HG03039 (cell line): Measurements from ENCODE around the gene CFAP61.
A peak's percentile ranks its signal among the peaks of the same experiment; 100 is the strongest.

ENCODE experiments used
- ATAC-seq: cut with Tn5 transposase; IDR thresholded peaks from one replicate; pipeline ENCODE4 v1.9.1; 2021; ENCODE audit warnings: mild to moderate bottlenecking, moderate library complexity; ENCODE audit not compliant: unreplicated experiment

Gene CFAP61

DNA sequence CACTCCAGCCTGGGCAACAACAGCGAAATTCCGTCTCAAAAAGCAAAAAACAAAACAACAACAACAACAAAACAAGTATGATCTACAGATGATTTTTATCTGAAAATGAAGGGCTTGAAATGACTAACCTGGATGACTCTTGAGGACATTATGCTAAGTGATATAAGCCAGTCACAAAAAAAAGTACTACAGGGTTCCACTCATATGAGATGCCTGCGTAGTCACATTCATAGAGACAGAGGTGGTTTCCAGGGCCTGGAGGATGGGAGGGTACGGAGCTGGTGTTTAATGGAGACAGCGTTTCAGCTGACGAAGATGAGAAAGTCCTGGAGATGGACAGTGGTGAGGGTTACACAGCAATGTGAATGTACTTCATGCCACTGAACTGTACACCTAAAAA lies 307.3 kb downstream of the CFAP61 start:
- no peak for ATAC-seq

DNA sequence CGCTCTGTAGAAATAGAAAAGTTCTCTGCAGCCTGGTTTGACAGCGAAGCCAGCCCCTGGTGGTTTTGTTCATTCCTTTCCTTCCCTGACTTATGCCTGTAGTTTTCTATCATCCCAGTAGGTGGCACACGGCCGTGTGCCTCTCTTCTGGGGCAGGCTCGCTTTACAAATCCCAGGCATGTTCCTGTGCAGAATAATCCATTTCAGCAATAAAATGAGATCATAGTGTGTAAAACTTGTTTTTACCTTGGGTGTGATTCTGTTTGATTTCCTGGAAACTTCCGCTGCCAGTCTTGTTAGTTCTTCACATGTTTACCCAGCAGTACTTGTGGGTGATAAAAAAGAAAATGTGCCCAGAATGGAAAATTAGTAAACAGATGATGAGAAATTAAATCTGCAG lies 308.1 kb downstream of the CFAP61 start:
- peak; percentile 58 for ATAC-seq

DNA sequence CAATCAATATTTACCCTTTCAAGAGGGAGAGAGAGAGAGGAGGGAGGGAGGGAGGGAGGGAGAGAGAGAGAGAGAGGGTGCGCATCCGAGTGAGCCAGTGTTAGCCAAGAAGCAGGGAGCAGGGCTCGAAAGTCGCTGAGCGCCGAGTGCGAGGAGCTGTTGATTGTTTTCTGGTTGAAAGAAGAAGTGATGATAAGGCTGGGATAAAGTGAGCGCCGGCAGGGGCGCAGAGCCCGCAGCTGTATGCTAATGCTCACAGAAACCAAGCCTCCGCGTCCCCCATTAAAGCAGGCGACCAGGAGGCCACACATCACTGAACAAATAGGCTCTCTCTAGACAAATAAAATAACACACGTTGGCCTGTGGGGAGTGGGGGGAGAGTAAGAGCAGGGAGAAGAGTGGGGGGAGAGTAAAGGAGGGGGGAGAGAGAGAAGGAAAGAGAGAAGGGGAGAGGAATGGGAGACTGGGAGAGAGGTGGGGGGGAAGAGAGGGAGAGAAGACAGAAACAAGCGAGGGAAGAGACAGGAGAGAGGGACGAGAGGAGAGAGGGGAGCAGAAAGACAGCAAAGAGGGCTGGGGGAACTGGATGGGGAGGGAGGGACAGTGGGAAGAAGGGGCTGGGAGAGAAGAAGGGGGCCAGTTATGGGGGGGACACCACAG lies 310.6 kb downstream of the CFAP61 start:
- no peak for ATAC-seq

DNA sequence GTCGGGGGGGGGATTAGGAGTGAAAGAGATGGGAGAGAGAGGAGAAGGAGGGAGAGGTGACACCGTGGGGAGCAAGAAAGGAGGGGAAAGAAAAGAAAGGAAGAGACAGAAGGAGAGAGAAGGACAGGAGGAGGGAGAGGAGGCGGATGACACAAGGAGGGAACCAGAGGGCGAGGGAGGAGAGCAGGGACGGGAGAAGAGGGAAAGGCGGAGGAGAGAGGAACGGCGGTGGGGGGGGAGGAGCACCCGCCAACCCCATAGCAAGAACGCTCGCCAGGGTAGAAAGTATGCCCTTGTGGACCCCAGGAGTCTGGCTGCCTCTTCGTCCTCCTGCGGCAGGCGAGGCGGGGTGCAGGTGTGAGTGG lies 311.1 kb downstream of the CFAP61 start:
- ATAC-seq: no peak

DNA sequence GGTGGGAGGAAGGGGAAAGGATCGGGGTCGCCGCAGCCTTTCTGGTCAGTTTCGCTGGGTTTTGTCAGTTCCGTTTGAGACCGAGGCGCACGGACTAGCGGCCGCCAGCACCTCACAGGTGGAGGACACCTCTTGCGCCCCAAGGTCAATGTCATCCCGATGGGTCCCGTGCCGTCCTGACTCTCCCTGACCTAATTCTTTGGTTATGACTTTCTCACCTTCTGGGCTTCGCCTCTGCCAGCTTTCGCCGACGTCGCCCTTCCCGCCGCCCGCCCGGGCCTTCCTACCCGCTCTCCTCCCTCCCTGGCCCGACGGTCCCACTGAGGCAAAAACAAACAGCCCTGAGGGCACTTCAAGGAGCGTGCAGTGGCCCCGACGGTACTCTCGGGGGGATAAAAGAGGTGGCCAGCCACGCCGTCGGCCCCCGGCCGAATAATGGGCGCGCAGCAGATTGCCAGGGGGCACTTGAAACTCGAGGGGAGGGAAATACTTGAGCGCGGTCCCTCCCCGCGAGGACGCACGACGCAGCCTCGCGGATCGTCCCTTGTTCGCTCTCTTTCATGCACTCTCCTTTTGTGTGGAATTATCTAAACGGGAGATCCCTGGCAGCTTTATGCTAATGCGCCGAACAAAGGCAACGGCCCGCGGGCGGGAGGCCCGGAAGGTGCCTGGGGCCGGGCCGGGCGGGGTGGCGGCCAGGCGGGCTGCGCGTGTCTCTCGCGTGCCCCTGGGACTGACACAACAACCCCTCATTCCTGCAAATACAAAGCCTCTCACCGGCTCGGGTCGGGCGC lies 311.7 kb downstream of the CFAP61 start:
- ATAC-seq: no peak

DNA sequence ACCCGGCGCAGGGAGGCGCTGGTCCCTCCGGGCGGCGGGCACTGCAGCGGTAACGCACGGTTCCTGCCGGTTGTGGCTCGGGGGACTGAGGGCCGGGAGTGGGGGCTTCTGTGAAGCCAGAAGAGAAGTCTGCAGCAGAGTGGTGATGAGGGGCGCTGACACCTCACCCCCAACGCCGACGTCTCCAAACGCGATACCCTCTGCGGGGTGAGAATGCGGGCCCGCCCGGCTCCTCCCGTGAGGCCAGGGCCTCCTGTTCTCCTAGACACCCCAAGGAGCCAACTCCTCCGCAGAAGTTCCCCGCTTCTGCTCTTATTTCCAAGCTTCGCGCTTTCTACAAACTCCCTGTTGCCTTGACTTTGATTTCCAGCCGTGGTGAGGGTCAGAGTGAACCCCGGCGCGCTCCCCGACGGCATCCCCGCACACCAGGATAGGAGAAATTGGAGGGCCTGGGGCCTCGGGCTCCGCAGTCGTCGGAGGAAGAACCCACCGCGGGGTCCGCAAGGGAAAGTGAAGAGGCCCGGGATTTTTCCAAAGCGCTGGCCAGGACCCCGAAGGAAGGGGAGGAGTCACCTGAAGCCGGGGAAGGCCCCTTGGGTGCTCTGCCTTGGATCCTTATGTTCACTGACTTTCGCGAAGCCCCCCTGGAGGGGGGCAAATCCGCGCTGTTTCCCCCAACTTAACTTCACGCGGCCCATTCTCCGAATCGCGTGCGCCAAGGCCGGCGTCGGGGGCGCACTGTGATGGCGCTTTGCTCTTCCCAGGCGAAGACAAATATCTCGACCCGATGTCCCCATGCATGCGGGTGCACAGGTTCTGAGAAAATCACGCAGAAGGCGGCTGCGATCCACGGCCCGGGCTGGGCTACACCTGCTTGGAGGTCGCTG lies 312.5 kb downstream of the CFAP61 start:
- no peak for ATAC-seq

DNA sequence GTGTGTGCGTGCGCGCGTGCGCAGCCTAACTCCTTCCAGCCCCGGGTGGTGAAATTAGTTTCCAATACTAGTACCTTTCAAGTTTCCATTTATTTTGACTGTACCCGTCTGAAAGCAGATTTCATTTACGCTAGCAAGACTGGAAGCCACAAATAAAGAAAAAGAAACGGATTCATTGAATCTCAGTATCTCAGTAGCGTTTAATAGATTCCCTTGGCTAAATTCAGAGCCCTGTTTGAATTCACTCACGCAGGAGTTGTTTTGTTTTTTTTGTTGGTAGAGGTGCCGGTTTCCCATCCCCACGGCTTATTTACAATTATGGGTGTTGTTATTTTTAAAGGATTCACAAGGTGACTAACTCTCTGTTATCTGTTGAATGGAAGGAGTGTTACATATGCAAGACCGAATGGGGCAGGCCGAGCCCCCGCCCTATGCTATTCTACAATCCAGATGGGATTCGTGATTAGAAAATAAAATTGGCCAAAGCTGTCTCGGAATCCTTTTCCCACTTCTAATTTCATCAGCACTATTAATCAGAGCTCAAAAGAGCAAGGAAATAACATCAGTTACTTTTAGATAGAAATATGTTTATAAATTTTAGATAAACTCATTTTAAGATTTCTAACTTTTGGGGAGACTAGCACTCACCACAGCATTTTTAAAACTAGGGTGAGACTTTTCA lies 313.3 kb downstream of the CFAP61 start:
- no peak for ATAC-seq

DNA sequence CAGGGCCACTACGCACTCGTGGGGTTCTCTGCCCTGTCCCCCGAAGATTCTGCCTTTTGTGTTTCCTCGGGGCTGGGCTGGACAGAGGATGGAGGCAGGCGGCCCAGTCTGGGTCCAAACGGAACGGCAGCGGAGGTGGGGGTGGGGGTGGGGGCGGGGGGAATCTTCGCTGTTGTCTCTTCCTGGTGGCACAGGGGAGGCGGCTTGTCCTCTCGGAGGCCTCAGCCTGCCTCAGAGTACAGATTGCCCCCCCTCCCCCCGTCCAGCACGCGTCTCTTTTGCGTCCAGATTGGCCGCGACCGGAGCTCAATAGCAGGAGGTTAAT lies 314.2 kb downstream of the CFAP61 start:
- no peak for ATAC-seq

DNA sequence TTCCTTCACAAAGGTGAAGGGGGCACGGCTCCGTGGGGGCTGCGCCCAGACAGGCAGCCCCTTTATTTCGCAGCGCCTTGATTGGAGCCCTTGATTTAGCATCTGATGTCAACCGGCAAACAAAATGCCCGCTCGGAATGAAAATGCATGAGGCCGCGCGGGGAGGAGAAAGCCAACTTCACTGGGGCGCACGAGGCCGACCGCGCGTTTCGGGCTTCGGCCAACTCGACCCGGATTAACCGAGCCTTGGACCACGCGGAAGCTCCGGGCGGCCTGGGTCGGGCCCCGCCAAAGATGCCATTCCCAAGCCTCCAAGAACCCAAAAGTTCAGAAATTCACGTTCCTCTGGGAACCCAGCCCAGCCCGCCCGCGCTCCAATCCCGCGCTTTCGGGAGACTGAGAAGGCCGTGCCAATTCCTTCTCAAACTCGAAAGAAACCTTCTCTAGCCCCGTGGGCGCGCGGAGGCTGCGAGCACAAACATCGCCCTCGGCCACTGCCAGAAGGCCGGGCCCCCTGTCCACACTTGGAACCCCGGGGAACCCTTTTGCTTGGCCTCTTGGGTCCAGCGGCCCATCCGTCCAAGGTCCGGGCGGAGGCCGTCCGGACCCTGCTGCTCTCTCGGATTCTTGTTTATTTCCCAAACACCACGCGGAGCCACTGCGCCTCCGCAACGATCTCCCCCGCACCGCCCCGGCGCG lies 314.7 kb downstream of the CFAP61 start:
- no peak for ATAC-seq

DNA sequence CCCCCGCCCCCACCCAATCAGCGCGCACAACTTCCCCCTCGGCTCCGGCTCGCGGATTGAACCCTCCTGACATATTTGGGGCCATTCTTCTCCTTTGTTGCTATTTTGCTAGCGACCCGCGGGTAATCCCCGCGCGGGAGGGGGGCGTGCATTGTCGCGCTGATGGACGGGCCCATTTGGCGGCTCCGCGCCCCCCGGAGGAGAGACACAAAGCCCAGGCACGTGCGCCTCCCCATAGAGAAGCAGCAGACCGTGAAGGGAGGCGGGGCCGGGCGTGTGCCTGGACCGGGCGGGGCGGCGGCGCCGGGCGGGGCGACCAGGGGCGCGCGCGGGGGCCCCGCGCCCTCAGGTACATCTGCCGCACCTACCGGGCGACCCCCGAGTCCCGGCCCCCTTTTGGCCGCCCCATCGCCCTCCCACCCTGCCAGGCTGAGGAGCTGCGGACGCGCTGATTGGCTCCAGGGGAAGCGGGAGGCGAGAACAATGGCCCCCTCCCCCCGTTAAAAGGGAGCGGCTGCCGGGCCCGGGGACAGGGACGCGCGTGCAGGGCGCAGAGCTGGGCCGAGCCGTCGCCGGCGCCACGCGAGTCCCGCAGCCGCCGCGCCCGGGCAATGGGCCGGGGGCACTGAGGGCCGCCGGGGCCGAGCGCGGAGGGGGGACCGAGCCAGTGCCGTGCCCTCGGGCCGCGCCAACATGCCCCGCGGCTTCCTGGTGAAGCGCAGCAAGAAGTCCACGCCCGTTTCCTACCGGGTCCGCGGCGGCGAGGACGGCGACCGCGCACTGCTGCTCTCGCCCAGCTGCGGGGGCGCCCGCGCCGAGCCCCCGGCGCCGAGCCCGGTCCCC lies 315.5 kb downstream of the CFAP61 start, which contains the start of gene INSM1:
Gene INSM1 (plus strand): TSS at position 530 of the 843 bp plus-strand sequence. CDS start 164 bp downstream, at position 694.
- no peak for ATAC-seq

DNA sequence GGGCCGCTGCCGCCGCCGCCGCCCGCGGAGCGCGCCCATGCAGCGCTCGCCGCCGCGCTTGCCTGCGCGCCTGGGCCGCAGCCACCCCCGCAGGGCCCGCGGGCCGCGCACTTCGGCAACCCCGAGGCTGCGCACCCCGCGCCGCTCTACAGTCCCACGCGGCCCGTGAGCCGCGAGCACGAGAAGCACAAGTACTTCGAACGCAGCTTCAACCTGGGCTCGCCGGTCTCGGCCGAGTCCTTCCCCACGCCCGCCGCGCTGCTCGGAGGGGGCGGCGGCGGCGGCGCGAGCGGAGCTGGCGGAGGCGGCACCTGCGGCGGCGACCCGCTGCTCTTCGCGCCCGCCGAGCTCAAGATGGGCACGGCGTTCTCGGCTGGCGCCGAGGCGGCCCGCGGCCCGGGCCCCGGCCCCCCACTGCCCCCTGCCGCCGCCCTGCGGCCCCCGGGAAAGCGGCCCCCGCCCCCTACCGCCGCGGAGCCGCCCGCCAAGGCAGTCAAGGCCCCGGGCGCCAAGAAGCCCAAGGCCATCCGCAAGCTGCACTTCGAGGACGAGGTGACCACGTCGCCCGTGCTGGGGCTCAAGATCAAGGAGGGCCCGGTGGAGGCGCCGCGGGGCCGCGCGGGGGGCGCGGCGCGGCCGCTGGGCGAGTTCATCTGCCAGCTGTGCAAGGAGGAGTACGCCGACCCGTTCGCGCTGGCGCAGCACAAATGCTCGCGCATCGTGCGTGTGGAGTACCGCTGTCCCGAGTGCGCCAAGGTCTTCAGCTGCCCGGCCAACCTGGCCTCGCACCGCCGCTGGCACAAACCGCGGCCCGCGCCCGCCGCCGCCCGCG lies 316.3 kb downstream of the CFAP61 start:
- ATAC-seq: no peak

DNA sequence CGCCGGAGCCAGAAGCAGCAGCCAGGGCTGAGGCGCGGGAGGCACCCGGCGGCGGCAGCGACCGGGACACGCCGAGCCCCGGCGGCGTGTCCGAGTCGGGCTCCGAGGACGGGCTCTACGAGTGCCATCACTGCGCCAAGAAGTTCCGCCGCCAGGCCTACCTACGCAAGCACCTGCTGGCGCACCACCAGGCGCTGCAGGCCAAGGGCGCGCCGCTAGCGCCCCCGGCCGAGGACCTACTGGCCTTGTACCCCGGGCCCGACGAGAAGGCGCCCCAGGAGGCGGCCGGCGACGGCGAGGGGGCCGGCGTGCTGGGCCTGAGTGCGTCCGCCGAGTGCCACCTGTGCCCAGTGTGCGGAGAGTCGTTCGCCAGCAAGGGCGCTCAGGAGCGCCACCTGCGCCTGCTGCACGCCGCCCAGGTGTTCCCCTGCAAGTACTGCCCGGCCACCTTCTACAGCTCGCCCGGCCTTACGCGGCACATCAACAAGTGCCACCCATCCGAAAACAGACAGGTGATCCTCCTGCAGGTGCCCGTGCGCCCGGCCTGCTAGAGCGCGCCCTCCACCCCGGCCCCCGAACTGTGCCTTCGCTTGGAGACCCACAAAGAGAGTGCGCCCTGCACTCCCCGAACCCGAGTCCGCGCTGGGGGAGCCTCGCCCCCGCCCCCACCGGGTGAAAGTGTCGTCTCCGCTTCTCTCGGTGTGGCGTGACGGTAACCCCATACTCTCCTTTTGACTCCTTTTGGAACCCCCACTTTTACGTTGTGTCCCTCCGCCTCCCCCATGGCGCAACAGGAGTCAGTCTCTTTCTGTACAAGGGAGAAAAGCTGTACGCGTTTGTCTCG lies 317.1 kb downstream of the CFAP61 start:
- ATAC-seq: no peak

DNA sequence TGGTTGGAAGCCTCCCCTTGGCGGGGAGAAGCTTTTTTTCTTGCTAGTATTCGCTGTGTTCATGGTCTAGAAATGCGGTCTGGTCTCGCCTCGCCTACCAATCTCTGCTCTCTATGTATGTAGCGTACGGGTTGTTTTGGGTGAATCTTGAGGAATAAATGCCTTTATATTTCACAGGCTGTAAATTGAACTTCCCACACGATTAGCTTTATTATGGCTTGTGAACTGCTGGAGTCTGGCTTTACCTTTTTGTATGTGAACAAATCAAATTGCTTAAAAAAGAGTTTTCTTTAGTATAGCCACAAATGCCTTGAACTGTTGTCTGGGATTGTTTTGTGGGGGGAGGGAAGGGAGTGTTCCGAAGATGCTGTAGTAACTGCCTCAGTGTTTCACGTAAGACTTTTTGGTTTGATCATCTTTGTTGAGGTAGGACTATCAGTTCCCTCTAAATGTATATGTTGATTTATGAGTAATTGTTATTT lies 317.8 kb downstream of the CFAP61 start:
- ATAC-seq: no peak

DNA sequence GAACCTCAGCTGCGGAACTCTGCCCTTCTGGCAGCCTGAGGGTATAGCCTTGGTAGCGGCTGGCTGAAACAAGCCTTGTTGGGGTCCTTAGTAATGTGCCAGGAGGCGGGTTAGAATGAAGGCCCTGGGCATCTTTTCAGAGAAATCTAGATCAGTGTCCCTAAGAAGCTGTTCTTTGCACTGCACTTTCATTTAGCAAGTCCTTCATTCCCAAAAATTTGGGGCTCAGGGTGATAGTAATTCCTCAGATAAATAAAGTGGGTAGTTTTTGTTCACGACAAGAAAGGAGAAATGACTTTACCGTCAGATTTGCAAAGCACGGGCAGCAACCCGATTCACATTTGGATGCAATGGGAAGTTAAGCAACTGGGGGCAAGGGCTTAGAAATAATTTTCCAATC lies 318.8 kb downstream of the CFAP61 start:
- no peak for ATAC-seq

DNA sequence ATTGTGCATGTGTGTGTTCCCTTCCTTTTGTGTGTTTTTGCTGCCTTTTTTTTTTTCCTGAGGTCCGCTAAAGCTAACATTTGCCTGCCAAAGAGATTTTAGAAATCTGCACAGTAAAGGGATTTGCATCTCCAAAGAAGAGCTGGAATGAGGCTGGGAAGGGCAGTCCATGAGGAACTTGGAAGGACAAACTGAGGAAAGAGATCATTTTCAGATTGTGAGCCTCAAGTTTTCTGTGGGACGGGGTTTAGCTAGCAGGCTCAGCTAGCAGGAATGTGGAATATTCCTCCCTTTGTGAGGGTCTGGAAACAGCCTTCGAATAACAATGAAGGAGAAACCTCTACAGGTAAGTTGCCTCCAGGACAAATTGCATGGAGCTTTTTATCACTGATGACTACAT lies 319.3 kb downstream of the CFAP61 start:
- no peak for ATAC-seq

DNA sequence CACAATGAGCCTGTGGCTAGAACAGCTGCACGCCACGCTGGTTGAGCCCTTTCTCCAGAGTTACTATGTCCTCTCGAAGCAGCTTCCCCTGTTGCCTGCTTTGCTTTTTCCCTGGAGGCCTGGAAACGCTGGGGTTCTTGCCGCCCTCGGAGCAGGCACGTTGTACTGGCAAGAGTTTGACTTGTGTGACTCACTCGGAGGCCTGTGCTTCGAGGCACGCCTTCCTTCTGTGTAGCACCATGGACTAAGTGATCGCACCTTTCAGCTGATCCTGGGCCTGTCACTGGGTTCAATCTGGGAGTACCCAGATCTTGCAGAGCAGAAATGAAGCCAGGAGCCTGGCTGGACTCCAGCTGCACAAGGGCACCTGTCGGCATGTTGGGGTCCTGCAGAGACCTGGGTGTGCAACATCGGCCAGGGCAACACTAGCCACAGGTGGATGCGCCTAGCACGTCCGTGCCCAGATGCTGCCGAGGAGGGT lies 320.8 kb downstream of the CFAP61 start:
- no peak for ATAC-seq

DNA sequence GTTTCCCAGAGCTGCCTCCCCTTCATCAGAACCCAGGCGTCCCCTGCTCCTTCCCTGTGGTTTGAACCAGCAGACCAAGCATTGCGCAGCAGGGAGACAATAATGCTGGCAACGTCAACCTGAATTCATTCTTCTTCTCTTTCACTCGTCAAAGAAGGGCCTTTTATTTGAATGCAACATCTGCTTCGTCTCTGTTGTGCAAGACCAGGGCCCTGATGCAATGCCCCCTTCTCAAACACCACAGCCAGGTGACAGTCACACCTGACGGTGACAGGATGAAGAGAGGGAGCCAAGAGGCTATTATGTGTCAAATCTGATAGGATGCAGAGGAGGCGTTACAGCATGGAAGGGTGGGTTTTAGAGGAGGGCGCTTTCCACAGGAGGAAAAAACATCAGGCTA lies 323.5 kb downstream of the CFAP61 start:
- no peak for ATAC-seq

DNA sequence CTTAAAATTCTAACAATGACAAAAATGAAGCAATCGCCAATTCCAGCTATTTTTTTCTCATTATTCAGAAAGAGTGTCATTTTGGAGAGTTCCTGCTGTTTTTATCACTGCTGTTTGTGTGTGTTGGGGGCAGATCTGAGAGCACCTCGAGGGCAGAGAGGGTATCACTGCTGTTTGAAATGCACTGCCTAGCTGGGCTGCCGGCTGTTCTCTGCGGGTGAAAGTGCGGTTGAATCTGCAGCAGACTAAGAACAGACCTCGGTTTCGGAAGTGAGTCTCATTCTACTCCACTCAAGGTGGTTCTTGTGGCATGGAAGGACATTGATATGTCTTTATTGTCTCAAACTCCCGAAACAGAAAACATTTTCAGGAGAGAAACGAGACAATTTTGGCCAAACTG lies 333.9 kb downstream of the CFAP61 start:
- no peak for ATAC-seq
